Neural progenitor cell (in vitro differentiated cells): ENCODE data around the gene WDFY2. TPM values are rescaled to one million over a fixed set of nuclear protein-coding genes. Genes with fewer than 3 reads are reported as not detected.

ENCODE experiments used
- DNase-seq: peaks from one replicate; pipeline ENCODE4 v3.0.0-alpha.2; 2016; ENCODE audit warnings: low spot score
- H2AFZ ChIP-seq: fragments of 200-600 bp; sonication (generic); replicated peaks from 2 replicates; pipeline ENCODE4 v1.6.1; 2016; ENCODE audit warnings: antibody characterized with exemption
- H3F3A ChIP-seq: fragments of 200-600 bp; sonication (generic); 2 replicates; pipeline ENCODE4 v1.6.1; 2016; ENCODE audit warnings: antibody characterized with exemption, low read depth
- H3K27ac ChIP-seq: fragments of 200-600 bp; sonication (generic); 2 replicates; pipeline ENCODE4 v1.5.1; 2016; ENCODE audit warnings: mild to moderate bottlenecking
- H3K27me3 ChIP-seq: fragments of 200-600 bp; sonication (generic); 2 replicates; pipeline ENCODE4 v1.6.1; 2016; ENCODE audit warnings: mild to moderate bottlenecking, moderate library complexity
- H3K36me3 ChIP-seq: fragments of 200-600 bp; sonication (generic); 2 replicates; pipeline ENCODE4 v1.5.1; 2016
- H3K4me1 ChIP-seq: fragments of 200-600 bp; sonication (generic); 2 replicates; pipeline ENCODE4 v1.6.1; 2016; ENCODE audit warnings: mixed run types
- H3K4me2 ChIP-seq: fragments of 200-600 bp; sonication (generic); 2 replicates; pipeline ENCODE4 v1.6.1; 2016
- H3K4me3 ChIP-seq: fragments of 200-600 bp; sonication (generic); 2 replicates; pipeline ENCODE4 v1.5.1; 2016
- H3K79me2 ChIP-seq: fragments of 200-600 bp; sonication (generic); 2 replicates; pipeline ENCODE4 v1.6.1; 2016; ENCODE audit warnings: low read depth
- H3K9ac ChIP-seq: fragments of 200-600 bp; sonication (generic); 2 replicates; pipeline ENCODE4 v1.6.1; 2016
- H3K9me3 ChIP-seq: fragments of 200-600 bp; sonication (generic); 2 replicates; pipeline ENCODE4 v1.5.1; 2016; ENCODE audit warnings: low read depth
- H4K20me1 ChIP-seq: fragments of 200-600 bp; sonication (generic); 2 replicates; pipeline ENCODE4 v1.6.1; 2016; ENCODE audit warnings: low read depth
- H3K27ac Mint-ChIP-seq: 3 replicates; pipeline ENCODE4 v1.8.0; 2021; ENCODE audit warnings: mixed read lengths
- H3K27me3 Mint-ChIP-seq: 2 replicates; pipeline ENCODE4 v1.8.0; 2022; ENCODE audit warnings: low read depth, mild to moderate bottlenecking, inconsistent platforms, moderate library complexity, mixed read lengths; ENCODE audit not compliant: insufficient read depth
- H3K36me3 Mint-ChIP-seq: 3 replicates; pipeline ENCODE4 v1.8.0; 2021; ENCODE audit warnings: mixed read lengths
- H3K4me1 Mint-ChIP-seq: 3 replicates; pipeline ENCODE4 v1.8.0; 2021; ENCODE audit warnings: mixed read lengths
- H3K4me3 Mint-ChIP-seq: 3 replicates; pipeline ENCODE4 v1.8.0; 2021; ENCODE audit warnings: mild to moderate bottlenecking, moderate library complexity, mixed read lengths
- H3K9me3 Mint-ChIP-seq: 3 replicates; pipeline ENCODE4 v1.8.0; 2020; ENCODE audit warnings: mixed read lengths
- CTCF ChIP-seq: fragments of 200-600 bp; sonication (generic); IDR thresholded peaks from 2 replicates; pipeline ENCODE4 v1.5.1; 2017; ENCODE audit warnings: antibody characterized with exemption, mild to moderate bottlenecking
- EZH2 ChIP-seq: fragments of 200-600 bp; sonication (generic); IDR thresholded peaks from 2 replicates; pipeline ENCODE4 v1.6.1; 2017; ENCODE audit warnings: antibody characterized with exemption, mild to moderate bottlenecking, moderate library complexity
- EZH2phosphoT487 ChIP-seq: fragments of 200-600 bp; sonication (generic); IDR thresholded peaks from 2 replicates; pipeline ENCODE4 v1.6.1; 2017; ENCODE audit warnings: antibody characterized with exemption
- total RNA-seq: library from RNA; depleted of rRNA; stranded (reverse); fragments of >200 nt; gene quantifications from 2 replicates; pipeline ENCODE4 v1.2.3, GENCODE V29; 2015; ENCODE audit warnings: low replicate concordance

WDFY2 gene
- total RNA-seq, 1 donor from 2014 or later, result 18.3 TPM

- Histone ChIP-seq H3K4me1 (peaks cover 9% of the 10 kb centered on the region), H3K9me3 (no peaks in the 10 kb centered on the region), H3K36me3 (no peaks in the 10 kb centered on the region), H3K9ac (no peak overlapping the region), H3K4me3 (no peak overlapping the region), H3F3A (peaks cover 23% of the 10 kb centered on the region), H4K20me1 (peaks cover 9% of the 10 kb centered on the region), H3K27ac (no peak overlapping the region), H3K4me2 (no peak overlapping the region), H3K79me2 (peaks cover 14% of the 10 kb centered on the region), H3K27me3 (no peaks in the 10 kb centered on the region), H2AFZ (no peak overlapping the region)
- Mint-ChIP-seq H3K4me1 (peaks cover 22% of the 10 kb centered on the region), H3K36me3 (peaks cover 3% of the 10 kb centered on the region), H3K9me3 (no peaks in the 10 kb centered on the region), H3K27ac (no peak overlapping the region), H3K27me3 (peaks cover 5% of the 10 kb centered on the region), H3K4me3 (no peak overlapping the region)
- no peak for TF ChIP-seq CTCF
- TF ChIP-seq EZH2phosphoT487, result no peak
- DNase-seq, result no peak
Measured at GRCh38 chr13:51581148-51581820, 3.0 kb upstream of the WDFY2 start.

- H3K36me3 Mint-ChIP-seq, result peaks cover 3% of the 10 kb centered on the region
- H3K4me3 Mint-ChIP-seq, result peak overlapping the region; percentile 95
- peak overlapping the region; percentile 92 for H3K27ac Mint-ChIP-seq
- Histone ChIP-seq H3K9me3 (no peaks in the 10 kb centered on the region), H4K20me1 (peaks cover 25% of the 10 kb centered on the region), H3F3A (peaks cover 33% of the 10 kb centered on the region), H3K4me2 (peak overlapping the region; percentile 67), H3K4me1 (peaks cover 31% of the 10 kb centered on the region), H3K36me3 (no peaks in the 10 kb centered on the region), H3K27me3 (no peaks in the 10 kb centered on the region), H3K4me3 (peak overlapping the region; percentile 87), H3K27ac (no peak overlapping the region), H3K79me2 (peaks cover 35% of the 10 kb centered on the region), H3K9ac (no peak overlapping the region), H2AFZ (peak overlapping the region; percentile 27)
- TF ChIP-seq EZH2phosphoT487 (no peak), EZH2 (no peak), CTCF (no peak)
- peaks cover 5% of the 10 kb centered on the region for H3K27me3 Mint-ChIP-seq
- no peaks in the 10 kb centered on the region for H3K9me3 Mint-ChIP-seq
- no peak for DNase-seq
- H3K4me1 Mint-ChIP-seq, result peaks cover 35% of the 10 kb centered on the region
Measured at GRCh38 chr13:51583469-51583874, 790 bp upstream of the WDFY2 start.

GRCh38 chr13:51584731-51585672 lies 740 bp downstream of the WDFY2 start:
- H3K9me3 ChIP-seq, result no peaks in the 10 kb centered on the region
- H3K4me1 Mint-ChIP-seq, result peaks cover 50% of the 10 kb centered on the region
- H3K27ac Mint-ChIP-seq, result peak overlapping the region; percentile 85
- peak overlapping the region; percentile 48 for H3K9ac ChIP-seq
- H3K4me2 ChIP-seq, result peak overlapping the region; percentile 82
- H3K79me2 ChIP-seq, result peaks cover 51% of the 10 kb centered on the region
- no peaks in the 10 kb centered on the region for H3K9me3 Mint-ChIP-seq
- H4K20me1 ChIP-seq, result peaks cover 39% of the 10 kb centered on the region
- H3K27ac ChIP-seq, result peak overlapping the region; percentile 72
- peak; percentile 84 for DNase-seq
- H3K36me3 Mint-ChIP-seq, result peaks cover 3% of the 10 kb centered on the region
- no peak for TF ChIP-seq EZH2
- peak; percentile 16 for TF ChIP-seq CTCF
- peak overlapping the region; percentile 77 for H2AFZ ChIP-seq
- H3K4me3 ChIP-seq, result peak overlapping the region; percentile 87
- H3F3A ChIP-seq, result peaks cover 42% of the 10 kb centered on the region
- peaks cover 5% of the 10 kb centered on the region for H3K27me3 Mint-ChIP-seq
- no peaks in the 10 kb centered on the region for H3K36me3 ChIP-seq
- H3K4me3 Mint-ChIP-seq, result peak overlapping the region; percentile 95
- H3K27me3 ChIP-seq, result no peaks in the 10 kb centered on the region
- H3K4me1 ChIP-seq, result peaks cover 46% of the 10 kb centered on the region
